Vagina (tissue), 2 donors: ENCODE measurements around the gene ABCC12. TPM values are rescaled to one million over a fixed set of nuclear protein-coding genes. Genes with fewer than 3 reads are reported as not detected.

Experiments
- DNase-seq, 2 donors: peaks; one replicate each; pipeline ENCODE4 v3.0.0-alpha.2; 2017; ENCODE audit errors: extremely low spot score in 2 of 2
- H3K27ac ChIP-seq: fragments of 200-600 bp; sonication (generic); one replicate; pipeline ENCODE4 v1.5.1; 2019
- H3K27me3 ChIP-seq: fragments of 200-600 bp; sonication (generic); one replicate; pipeline ENCODE4 v1.5.1; 2019
- H3K36me3 ChIP-seq, 2 donors: fragments of 200-600 bp; sonication (generic); one replicate each; pipeline ENCODE4 v1.5.1; 2017 to 2019
- H3K4me1 ChIP-seq: fragments of 200-600 bp; sonication (generic); one replicate; pipeline ENCODE4 v1.5.1; 2019
- H3K4me3 ChIP-seq, 2 donors: fragments of 200-600 bp; sonication (generic); 1 replicate in 1 of 2; 2 replicates in 1 of 2; pipeline ENCODE4 v1.5.1; 2016 to 2019
- H3K9me3 ChIP-seq: fragments of 200-600 bp; sonication (generic); one replicate; pipeline ENCODE4 v1.5.1; 2019
- POLR2A ChIP-seq, 2 donors: fragments of 450-650 bp; IDR thresholded peaks; one replicate each; pipeline ENCODE4 v1.6.1; 2017; ENCODE audit warnings: antibody characterized with exemption in 2 of 2, mild to moderate bottlenecking in 2 of 2, moderate library complexity in 2 of 2
- POLR2AphosphoS5 ChIP-seq, 2 donors: sonication (generic); formaldehyde crosslinking; IDR thresholded peaks; one replicate each; pipeline ENCODE4 v1.9.0; 2017; ENCODE audit warnings: antibody characterized with exemption in 2 of 2, mild to moderate bottlenecking in 2 of 2, low read depth in 1 of 2; ENCODE audit not compliant: insufficient read depth in 1 of 2
- intact Hi-C: fragments of 100-400 bp; cut with DNase I; formaldehyde crosslinking; loops from one replicate; pipeline ENCODE4 v1.15.1; 2023
- total RNA-seq: library from RNA; depleted of rRNA; stranded (reverse); fragments of >200 nt; gene quantifications from one replicate; pipeline ENCODE4 v1.2.3, GENCODE V29; 2016
- TF ChIP-seq, protein P1 (sequence below), 3 experiments: fragments of 450-650 bp in 2 of 3; fragments of 200-600 bp in 1 of 3; sonication (generic) in 1 of 3; IDR thresholded peaks; one replicate each; pipeline ENCODE4 v1.5.1; 2017 to 2019; ENCODE audit warnings: antibody characterized with exemption in 3 of 3, mild to moderate bottlenecking in 2 of 3, moderate library complexity in 2 of 3

ABCC12 gene
- total RNA-seq, 1 donor from 2014 or later = not detected

DNA sequence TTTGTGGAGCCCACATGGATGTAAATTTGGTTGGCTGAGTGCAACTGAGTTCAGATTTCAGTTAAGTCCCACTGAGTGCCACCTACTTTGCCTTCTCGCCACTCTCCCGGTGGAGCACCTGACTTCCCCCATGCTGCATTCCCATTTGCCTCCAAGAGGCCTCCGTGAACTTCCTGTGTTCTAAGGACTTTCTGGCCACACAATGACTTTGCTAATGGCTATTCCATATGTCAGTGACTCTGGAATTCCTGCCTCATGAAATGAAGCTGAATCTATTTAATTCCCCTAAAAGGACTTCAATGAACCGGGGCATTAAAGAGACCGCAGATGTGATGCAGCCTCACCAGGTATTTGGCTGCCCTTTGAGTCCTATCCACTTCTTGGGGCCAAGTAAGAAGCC, 29.9 kb downstream of the ABCC12 start:
- H3K4me1 ChIP-seq = no peaks in the 10 kb centered on the region
- H3K4me3 ChIP-seq = no peak overlapping the region
- no peaks in the 10 kb centered on the region for H3K9me3 ChIP-seq
- no peaks in the 10 kb centered on the region for H3K27me3 ChIP-seq
- H3K27ac ChIP-seq = no peak overlapping the region
- intact Hi-C loops = no loop called here
- TF ChIP-seq, protein P1, sequence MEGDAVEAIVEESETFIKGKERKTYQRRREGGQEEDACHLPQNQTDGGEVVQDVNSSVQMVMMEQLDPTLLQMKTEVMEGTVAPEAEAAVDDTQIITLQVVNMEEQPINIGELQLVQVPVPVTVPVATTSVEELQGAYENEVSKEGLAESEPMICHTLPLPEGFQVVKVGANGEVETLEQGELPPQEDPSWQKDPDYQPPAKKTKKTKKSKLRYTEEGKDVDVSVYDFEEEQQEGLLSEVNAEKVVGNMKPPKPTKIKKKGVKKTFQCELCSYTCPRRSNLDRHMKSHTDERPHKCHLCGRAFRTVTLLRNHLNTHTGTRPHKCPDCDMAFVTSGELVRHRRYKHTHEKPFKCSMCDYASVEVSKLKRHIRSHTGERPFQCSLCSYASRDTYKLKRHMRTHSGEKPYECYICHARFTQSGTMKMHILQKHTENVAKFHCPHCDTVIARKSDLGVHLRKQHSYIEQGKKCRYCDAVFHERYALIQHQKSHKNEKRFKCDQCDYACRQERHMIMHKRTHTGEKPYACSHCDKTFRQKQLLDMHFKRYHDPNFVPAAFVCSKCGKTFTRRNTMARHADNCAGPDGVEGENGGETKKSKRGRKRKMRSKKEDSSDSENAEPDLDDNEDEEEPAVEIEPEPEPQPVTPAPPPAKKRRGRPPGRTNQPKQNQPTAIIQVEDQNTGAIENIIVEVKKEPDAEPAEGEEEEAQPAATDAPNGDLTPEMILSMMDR (IDR thresholded peaks at IDR 0.05) = no peak
- TF ChIP-seq POLR2A (IDR thresholded peaks at IDR 0.05) = no peak
- TF ChIP-seq POLR2AphosphoS5 (IDR thresholded peaks at IDR 0.05; ENCODE audit: insufficient read depth in 1 of 2, low read depth in 1 of 2) = no peak
- no peak for DNase-seq
- no peaks in the 10 kb centered on the region for H3K36me3 ChIP-seq

- TF ChIP-seq, protein P1 (IDR thresholded peaks at IDR 0.05) = no peak
- TF ChIP-seq POLR2AphosphoS5 (IDR thresholded peaks at IDR 0.05; ENCODE audit: insufficient read depth in 1 of 2, low read depth in 1 of 2) (no peak), POLR2A (IDR thresholded peaks at IDR 0.05) (no peak)
- Histone ChIP-seq H3K27ac (no peak overlapping the region), H3K4me1 (no peaks in the 10 kb centered on the region), H3K4me3 (no peak overlapping the region), H3K36me3 (no peaks in the 10 kb centered on the region), H3K27me3 (no peaks in the 10 kb centered on the region), H3K9me3 (no peaks in the 10 kb centered on the region)
- DNase-seq = no peak
- intact Hi-C loops = no loop called here
These were observed 31.5 kb downstream of the ABCC12 start for GRCh38 chr16:48124266-48124665.

- no peak for DNase-seq
- H3K27ac ChIP-seq = no peak overlapping the region
- no peaks in the 10 kb centered on the region for H3K36me3 ChIP-seq
- TF ChIP-seq, protein P1 (IDR thresholded peaks at IDR 0.05) = no peak
- TF ChIP-seq POLR2A (IDR thresholded peaks at IDR 0.05) = no peak
- TF ChIP-seq POLR2AphosphoS5 (IDR thresholded peaks at IDR 0.05; ENCODE audit: insufficient read depth in 1 of 2, low read depth in 1 of 2) = no peak
- no peaks in the 10 kb centered on the region for H3K4me1 ChIP-seq
- intact Hi-C loops = no loop called here
- H3K9me3 ChIP-seq = no peaks in the 10 kb centered on the region
- H3K27me3 ChIP-seq = no peaks in the 10 kb centered on the region
- no peak overlapping the region for H3K4me3 ChIP-seq
These were observed 32.5 kb downstream of the ABCC12 start for GRCh38 chr16:48123104-48123788.

DNA sequence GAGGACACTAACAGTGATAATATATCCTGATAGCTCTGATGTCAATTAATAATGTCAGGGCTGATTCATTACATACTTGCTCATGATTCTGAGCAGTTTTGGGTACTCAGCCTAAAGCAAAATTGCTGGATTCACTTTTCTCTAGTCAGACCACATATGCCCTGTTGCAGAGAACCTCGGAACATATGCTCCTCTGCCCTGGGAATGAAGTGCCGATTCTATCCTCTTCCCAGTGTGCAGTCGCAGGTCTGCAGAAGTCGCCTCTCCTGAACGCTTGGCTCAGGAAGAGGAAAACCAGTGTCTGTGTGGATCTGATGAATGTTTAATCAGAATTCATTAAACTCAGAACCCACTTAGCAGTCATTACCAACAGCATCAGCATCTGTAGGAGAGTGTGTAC, 34.5 kb downstream of the ABCC12 start:
- no peak for DNase-seq
- Histone ChIP-seq H3K9me3 (no peaks in the 10 kb centered on the region), H3K36me3 (no peaks in the 10 kb centered on the region), H3K27ac (no peak overlapping the region), H3K4me1 (no peaks in the 10 kb centered on the region), H3K27me3 (no peaks in the 10 kb centered on the region), H3K4me3 (no peak overlapping the region)
- intact Hi-C loops = no loop called here
- TF ChIP-seq, protein P1 (IDR thresholded peaks at IDR 0.05) = no peak
- TF ChIP-seq POLR2AphosphoS5 (IDR thresholded peaks at IDR 0.05; ENCODE audit: insufficient read depth in 1 of 2, low read depth in 1 of 2) (no peak), POLR2A (IDR thresholded peaks at IDR 0.05) (no peak)

DNA sequence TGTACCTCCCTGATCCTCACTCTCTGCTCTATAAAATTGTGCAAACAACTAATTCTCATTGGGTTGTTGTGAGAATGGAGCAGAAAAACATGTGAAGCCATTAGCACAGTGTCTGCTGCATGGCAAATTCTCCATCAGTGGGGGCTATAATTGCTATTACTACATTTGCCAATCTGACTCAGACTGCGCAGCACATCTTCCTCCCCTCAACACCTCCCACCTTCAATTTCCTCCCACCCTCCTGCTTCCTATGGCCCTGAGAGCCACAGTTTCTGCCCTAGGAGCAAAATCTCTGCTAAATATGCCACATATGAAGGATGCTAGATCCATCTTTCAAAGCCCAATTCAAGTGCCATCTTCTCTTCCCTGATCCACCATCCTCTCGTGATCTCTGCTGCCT, 37.0 kb downstream of the ABCC12 start:
- DNase-seq = no peak
- H3K36me3 ChIP-seq = no peaks in the 10 kb centered on the region
- no peaks in the 10 kb centered on the region for H3K9me3 ChIP-seq
- no peak for TF ChIP-seq POLR2AphosphoS5 (IDR thresholded peaks at IDR 0.05; ENCODE audit: insufficient read depth in 1 of 2, low read depth in 1 of 2)
- no peak for TF ChIP-seq POLR2A (IDR thresholded peaks at IDR 0.05)
- TF ChIP-seq, protein P1 (IDR thresholded peaks at IDR 0.05) = no peak
- no peaks in the 10 kb centered on the region for H3K4me1 ChIP-seq
- H3K27me3 ChIP-seq = no peaks in the 10 kb centered on the region
- no peak overlapping the region for H3K4me3 ChIP-seq
- intact Hi-C loops = no loop called here
- H3K27ac ChIP-seq = no peak overlapping the region
